ENCODE results near the gene APOH. TPM values are rescaled to one million over a fixed set of nuclear protein-coding genes. Genes with fewer than 3 reads are reported as not detected.
A peak's percentile ranks its signal among the peaks of the same experiment; 100 is the strongest.

The APOH gene
- total and polyA plus RNA-seq, 2 of the 13 experiments (the other 11 are each of a cell fraction or from before 2014, with no cell fraction given), result 4,846 to 5,748 TPM

DNA sequence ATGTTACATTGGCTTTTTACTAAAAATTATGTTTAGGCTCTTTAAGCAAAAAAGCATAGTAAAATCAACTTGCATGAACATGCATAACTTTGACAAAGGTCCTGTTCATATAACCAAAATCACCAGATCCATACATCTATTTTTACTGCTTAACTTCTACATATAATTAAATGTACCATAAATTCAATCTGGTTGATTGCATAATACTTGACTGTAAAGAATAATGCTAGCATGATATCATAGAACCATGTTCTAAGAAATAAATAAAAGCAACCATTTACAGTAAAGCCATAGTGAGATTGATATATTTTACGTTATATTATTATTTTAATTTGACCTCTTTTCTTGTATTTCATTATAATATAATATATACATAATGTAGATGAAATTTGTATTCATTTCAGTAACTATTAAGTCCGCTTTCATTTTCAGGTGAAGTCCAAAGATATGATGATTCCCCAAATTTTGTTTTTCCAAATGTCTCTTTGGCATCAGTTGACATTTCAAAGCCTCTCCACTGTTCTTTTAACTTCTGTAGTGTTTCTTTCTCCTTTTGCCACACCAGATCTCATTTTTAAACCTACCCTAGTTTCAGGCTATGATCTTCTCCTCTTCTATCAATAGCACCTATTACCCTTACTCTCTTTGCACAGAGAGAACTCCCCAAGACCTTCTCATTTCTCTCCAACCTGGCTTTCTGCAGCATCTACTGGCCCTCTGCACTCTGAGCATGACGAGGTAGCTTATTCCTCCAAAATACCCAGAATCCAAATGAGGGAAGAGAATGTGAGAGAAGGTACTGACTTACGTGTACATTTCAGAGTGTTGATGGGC lies 1.8 kb downstream of the APOH start (continued):
- TF ChIP-seq, protein P1, sequence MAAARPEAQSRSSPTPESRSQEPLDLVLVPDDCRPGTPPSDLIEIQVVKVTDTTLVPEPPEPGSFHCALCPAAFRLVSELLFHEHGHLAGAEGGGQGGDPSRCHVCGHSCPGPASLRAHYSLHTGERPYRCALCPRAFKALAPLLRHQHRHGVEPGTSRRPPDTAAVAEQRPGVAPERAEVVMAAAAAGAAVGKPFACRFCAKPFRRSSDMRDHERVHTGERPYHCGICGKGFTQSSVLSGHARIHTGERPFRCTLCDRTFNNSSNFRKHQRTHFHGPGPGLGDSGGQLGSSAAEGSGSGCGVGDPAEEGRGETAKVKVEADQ (CRISPR knock-in tag; IDR thresholded peaks at IDR 0.05; ENCODE audit: borderline replicate concordance), result no peak
- TF ChIP-seq ONECUT2 (CRISPR knock-in tag; IDR thresholded peaks at IDR 0.05) (no peak), PAF1 (CRISPR knock-in tag; IDR thresholded peaks at IDR 0.05) (0 out of 2 replicates have a peak, but pooled peaks have one; percentile 29), BRD4 (CRISPR knock-in tag; IDR thresholded peaks at IDR 0.05) (no peak), FOXJ3 (CRISPR knock-in tag; IDR thresholded peaks at IDR 0.05; ENCODE audit: borderline replicate concordance) (peak; percentile 20; the same call in 1 of the 2 replicates), ZNF331 (CRISPR knock-in tag; IDR thresholded peaks at IDR 0.05) (no peak), PAX8 (CRISPR knock-in tag; IDR thresholded peaks at IDR 0.05; ENCODE audit: borderline replicate concordance) (no peak), CEBPG (CRISPR knock-in tag; IDR thresholded peaks at IDR 0.05) (peak; percentile 33; the same call in 1 of the 2 replicates), ZNF264 (CRISPR knock-in tag; IDR thresholded peaks at IDR 0.05) (peak; percentile 0; the same call in 1 of the 2 replicates), PHF5A (CRISPR knock-in tag; IDR thresholded peaks at IDR 0.05; ENCODE audit: low read depth, unreplicated experiment) (peak; percentile 52), SP5 (CRISPR knock-in tag; IDR thresholded peaks at IDR 0.05; ENCODE audit: borderline replicate concordance, low read depth) (no peak)
- TF ChIP-seq, protein P2, sequence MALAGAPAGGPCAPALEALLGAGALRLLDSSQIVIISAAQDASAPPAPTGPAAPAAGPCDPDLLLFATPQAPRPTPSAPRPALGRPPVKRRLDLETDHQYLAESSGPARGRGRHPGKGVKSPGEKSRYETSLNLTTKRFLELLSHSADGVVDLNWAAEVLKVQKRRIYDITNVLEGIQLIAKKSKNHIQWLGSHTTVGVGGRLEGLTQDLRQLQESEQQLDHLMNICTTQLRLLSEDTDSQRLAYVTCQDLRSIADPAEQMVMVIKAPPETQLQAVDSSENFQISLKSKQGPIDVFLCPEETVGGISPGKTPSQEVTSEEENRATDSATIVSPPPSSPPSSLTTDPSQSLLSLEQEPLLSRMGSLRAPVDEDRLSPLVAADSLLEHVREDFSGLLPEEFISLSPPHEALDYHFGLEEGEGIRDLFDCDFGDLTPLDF (CRISPR knock-in tag; IDR thresholded peaks at IDR 0.05), result 0 out of 2 replicates have a peak, but pooled peaks have one; percentile 2

All from HepG2 (cell line).